Stimulated activated CD8-positive, alpha-beta memory T cell treated with anti-CD3 and anti-CD28 coated beads, Interleukin-4, amount 100 ng/mL, for 48 hours (primary cell): ENCODE measurements around the gene TIMM8B.
"Not testable (repeated sequence)": the region's sequence is repeated elsewhere in the genome, so short reads cannot be mapped to it uniquely, and the experiment has no call there.

ENCODE experiments used
- DNase-seq: peaks from one replicate; pipeline ENCODE4 v3.0.0-alpha.2; 2020

The TIMM8B gene

DNA sequence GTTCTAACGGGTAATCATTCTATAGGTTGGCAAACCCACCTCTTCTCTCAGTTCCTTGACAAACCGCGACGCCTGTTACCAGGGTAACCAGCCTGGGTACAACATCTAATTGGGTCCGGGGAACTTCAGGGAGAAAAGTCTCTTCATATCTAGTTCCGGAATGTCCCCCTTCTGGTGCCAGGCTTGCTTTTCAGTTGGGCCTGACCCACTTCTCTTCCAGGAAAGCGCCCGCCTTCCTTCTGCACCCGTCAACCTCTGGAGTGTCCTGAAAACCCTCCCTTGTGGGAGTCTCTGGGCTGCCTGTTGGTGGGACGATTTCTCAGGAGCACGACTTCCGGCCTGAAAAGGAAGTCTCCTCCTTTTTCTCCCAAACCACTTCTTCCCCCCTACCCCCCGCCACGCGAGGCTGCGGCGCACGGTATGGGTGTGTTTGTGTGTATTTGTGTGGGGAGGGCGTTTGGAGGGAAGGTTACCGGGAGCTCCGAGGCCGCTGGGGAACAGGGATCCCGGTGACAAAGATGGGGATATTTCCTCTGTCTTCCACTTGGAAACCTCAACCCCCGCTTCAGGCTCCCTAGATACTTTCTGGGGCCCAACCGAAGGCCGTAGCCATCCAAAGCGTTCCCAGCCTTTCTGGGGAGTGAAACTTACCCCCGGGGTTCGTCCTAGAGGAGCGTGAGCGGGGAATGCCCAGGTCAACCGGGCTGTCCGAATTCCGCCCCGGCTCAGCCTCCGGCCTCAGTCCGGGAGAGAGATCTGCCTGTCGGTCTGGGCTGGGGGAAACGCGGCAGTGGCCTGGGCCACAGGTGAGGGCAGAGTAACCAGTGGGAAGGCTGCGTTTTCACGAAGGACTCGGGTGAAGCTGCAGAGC lies 12.4 kb downstream of the TIMM8B start, which contains the start of the genes NKAPD1 and PIH1D2:
Gene NKAPD1, plus strand, starts transcription at position 359 of the 871 bp plus-strand sequence. CDS start 1,276 bp downstream, outside the sequence.
Gene PIH1D2, minus strand, starts transcription at position 77 of the 871 bp plus-strand sequence. CDS start 843 bp downstream, outside the sequence.
- peak; percentile 87 for DNase-seq

DNA sequence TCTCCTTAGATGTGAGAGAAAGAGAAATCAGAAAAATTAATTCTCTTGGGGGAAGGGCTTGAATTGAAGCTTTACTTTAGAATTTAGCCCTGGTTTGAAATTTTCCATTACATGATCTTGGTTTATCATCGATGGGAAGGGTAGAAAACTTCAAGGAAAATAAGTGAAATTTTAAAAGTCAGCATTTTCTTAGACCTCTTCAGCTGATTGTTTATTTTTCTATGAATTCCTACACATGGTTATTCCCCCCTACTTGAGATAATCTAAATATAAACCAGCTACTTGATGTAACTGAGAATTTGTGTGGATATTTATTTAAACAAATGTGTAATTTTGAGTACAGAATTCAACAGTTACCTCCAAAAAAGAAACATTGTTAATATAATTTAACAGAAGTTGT lies 23.6 kb downstream of the TIMM8B start:
- DNase-seq, result no peak

DNA sequence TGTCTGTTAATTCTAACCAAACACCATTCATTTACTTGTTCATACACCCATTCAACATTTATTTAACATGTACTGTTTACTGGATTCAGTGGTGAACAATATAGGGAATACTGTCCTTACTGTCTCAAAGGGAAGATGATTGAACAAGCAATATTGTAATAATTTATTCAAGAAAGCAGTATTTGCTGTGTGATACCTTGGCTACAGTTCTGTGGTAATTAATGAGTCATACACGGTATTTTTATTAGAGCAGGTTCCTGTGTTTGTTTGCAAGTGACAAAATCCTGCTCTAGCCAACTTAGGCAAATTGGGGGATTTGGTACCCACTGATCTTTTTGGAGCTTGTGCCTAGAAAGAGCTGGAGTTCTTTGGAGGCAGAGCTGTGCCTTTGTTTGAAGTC lies 28.5 kb downstream of the TIMM8B start:
- DNase-seq, result no peak

GRCh38 chr11:112057170-112057569 lies 29.4 kb downstream of the TIMM8B start:
- DNase-seq, result no peak

DNA sequence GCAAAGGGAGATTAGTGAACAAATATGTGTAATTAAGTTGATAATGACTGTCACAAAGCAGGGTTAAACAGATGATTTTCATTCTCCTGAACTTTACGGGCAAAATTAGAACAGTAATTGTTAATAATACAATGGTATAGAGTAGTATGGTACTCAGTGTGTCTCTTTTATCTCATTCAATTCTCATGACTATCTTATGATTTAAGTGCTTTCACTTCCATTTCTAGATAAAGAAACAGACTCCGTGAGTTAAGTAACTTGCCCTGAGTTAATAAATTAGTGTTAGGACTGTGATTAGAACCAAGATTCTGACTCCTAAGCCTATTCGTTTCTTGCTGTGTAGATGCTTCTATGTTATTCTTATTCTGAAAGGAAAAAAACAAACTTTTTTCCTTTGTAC lies 34.8 kb downstream of the TIMM8B start:
- no peak for DNase-seq

GRCh38 chr11:112050721-112051120 lies 35.8 kb downstream of the TIMM8B start:
- DNase-seq, result no peak

DNA sequence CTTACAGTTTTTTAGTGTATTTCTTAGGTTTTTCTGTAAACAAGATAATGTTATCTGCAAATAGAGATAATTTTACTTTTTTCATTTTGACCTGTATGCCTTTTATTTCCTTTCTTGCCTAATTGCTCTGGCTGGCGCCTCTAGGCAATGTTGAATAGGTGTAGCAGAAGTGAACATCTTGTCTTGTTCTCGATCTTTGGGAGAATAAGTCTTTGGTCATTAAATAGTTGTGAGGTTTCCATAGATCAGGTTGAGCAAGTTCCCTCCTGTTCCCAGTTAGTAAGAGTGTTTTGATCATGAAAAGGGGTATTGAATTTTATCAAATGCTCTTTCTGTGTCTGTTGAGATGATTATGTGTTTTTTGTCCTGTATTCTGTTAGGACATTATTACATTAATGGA lies 36.8 kb downstream of the TIMM8B start:
- DNase-seq, result no peak

- not testable (repeated sequence) for DNase-seq
Measured at GRCh38 chr11:112048256-112048655, 38.3 kb downstream of the TIMM8B start.

- not testable (repeated sequence) for DNase-seq
Measured at GRCh38 chr11:112046647-112047046, 39.9 kb downstream of the TIMM8B start.

DNA sequence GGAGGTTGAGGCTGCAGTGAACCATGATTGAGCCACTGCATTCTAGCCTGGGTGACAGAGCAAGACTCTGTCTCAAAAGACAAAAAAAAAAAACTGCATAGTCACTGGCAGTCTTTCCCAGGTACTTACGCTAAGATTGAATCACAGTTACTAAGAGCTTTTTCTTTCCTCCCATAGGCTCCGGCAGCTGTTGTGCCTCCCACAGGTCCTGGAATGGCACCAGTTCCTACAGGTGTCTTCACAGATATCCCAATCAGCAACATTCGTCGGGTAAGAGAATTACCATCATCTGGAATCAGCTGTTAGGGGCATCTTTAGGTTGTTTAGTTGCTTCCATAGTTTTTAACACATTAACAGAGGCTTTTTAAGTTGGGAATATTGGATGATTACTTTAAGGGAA lies 41.6 kb downstream of the TIMM8B start:
- DNase-seq, result no peak

DNA sequence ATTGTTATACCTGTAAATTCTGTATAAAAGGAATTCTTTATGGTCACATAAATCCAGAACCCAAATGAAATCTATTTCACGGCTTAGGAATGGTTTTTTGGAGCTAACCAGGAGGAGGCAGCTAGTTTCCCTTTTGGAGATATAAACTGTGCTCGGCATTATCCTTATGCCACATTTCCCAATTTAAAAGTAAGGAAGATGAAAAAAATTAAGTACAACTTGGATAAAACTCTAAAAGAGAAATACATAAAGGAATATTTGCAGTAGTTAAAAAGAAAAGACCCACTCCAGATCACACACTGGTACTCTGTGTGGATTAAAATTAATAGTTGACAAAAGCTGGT lies 43.6 kb downstream of the TIMM8B start:
- no peak for DNase-seq

- DNase-seq, result no peak
Measured at GRCh38 chr11:112042161-112042960, 44.2 kb downstream of the TIMM8B start.

DNA sequence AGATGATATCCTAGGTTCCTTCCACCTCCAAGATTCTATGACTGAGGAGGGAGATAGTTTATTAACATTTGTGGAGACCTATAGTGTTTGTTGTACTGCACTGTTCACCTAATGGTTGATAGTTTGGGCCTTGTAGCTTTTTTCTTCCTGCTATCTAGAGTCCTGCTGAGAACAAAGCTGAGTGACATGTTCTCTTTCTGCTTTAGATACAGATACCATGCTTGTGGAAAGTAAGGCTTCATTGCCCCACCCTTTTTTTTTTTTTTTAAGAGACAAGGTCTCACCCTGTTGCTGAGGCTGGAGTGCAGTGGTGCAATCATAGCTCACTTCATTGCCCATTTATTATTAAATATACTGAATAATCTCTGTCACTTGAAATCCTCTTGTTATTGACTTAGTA lies 49.0 kb downstream of the TIMM8B start:
- DNase-seq, result no peak
